GM18951 (cell line): ENCODE results near the gene KDM3A.

ENCODE experiments used
- POLR2A ChIP-seq: IDR thresholded peaks from 4 replicates; pipeline ENCODE4 v1.6.1; 2011; ENCODE audit warnings: mild to moderate bottlenecking; ENCODE audit not compliant: insufficient read length, insufficient read depth; ENCODE audit errors: extremely low read depth
- in situ Hi-C: fragments of 300-500 bp; cut with MboI; formaldehyde crosslinking; loops from one replicate; pipeline ENCODE4 v1.12.0; 2022; ENCODE audit warnings: low sequenced_read_pairs, mixed read lengths, inconsistent platforms; ENCODE audit not compliant: unreplicated experiment

Gene KDM3A

GRCh38 chr2:86442642-86443005 is 1.5 kb downstream of the KDM3A start:
- TF ChIP-seq POLR2A: no peak
- in situ Hi-C loops: no loop called here

DNA sequence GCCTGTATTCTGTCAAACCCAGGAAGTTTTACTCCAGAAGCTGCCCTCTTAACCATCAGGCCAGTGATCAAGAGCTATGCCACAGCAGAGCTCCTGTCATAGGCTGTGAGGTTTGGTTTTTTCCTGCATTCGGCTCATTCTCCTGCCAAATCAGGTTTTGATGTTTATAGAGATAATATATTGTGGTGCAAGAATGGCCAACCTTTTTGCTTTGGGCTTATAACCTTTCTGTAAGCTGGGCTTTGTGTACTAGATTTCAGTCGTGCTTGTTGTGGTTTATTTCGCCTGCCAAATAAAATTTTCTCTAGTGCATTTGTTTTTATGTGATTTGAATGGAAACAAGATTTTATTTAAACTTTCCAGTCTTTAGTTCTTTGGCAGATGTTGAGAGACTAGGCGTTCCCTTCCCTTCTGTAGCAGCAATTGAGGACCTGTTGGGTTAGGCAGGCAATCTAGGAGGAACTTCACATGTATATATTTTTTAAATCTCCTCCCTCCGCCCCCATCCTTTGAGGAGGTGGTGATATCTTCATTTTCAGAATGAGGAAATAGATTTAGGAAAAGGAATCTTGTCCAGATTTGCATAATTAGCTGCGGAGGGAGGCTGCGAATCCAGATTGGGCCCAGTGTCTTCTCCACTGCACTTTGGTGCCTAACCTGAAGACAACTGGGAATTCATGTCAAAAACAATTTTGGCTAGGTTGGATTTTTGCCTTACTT is 2.6 kb downstream of the KDM3A start:
- TF ChIP-seq POLR2A: no peak
- in situ Hi-C loops: no loop called here

DNA sequence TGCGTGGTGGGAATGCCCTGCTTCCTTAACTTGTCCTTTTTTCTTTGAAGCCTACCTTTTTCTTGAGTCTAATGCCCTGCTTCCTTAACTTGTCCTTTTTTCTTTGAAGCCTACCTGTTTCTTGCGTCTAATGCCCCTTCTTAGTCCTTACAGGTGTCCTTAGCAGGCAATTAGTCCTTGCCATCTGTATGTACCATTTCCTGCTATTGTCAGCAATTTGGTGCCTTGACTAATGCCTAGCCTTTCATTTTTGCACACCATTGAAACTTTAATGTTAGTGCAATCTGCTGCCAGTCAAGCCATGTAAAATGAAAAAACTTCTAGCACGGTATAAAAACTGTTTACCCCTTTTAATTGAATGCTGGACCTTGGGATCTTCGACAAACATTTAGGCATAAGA is 4.3 kb downstream of the KDM3A start:
- in situ Hi-C loops: no loop called here
- no peak for TF ChIP-seq POLR2A

DNA sequence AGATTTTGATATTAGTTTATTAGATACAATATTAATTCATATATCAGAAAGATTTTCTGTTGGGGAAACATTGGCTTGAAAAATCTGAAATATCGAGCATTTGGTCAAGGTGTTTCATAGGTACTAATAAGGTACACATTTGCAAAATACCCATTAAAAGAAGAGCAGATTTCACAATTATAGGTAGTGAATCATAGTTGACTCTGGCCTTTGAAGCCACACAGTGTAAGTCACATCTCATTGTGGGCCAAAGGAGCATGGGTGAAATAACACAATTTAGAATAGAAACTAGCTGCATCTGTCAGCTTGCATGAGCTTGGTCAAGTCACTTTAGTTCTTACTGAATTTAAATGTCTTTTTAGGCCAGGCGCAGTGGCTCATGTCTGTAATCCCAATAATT is 4.9 kb downstream of the KDM3A start:
- TF ChIP-seq POLR2A: no peak
- in situ Hi-C loops: no loop called here

DNA sequence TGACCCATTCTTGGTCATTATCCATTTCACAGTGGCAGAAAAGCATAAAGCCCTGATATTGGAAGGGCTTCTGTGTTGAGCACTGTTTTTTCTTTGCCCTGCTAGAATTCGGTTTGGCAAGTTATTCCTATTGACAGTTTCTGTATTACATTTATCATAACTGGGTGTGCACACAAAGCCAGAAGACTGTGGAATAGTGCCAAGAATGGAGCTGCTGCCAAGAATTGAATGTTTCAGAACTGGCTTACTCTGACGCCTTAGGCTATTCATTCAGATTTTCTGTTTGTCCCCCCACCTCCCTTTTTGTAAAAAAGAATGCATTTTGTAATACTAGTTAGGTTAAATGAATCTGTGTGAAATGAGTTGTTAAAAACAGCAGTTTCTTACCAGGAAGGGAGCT is 12.7 kb downstream of the KDM3A start:
- in situ Hi-C loops: no loop called here
- TF ChIP-seq POLR2A: no peak

DNA sequence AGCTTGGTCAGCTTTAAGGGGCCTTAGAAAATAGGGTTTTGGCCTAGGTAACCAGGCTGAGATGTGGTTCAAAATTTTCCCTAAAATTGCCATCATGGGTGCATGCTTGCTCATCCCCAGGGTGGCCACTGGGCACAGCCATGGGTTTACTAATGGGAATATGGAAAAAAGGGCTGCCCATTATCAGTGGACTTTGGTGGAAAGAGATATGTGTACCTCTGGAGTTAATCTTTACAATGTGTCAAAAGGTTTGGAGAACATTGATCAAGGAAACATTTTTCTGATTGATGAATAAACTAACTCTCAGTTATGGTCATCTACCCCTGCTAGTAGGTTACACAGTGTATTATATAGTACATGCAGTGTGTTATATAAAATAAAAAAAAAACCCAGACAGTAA is 13.1 kb downstream of the KDM3A start:
- in situ Hi-C loops: no loop called here
- TF ChIP-seq POLR2A: no peak

DNA sequence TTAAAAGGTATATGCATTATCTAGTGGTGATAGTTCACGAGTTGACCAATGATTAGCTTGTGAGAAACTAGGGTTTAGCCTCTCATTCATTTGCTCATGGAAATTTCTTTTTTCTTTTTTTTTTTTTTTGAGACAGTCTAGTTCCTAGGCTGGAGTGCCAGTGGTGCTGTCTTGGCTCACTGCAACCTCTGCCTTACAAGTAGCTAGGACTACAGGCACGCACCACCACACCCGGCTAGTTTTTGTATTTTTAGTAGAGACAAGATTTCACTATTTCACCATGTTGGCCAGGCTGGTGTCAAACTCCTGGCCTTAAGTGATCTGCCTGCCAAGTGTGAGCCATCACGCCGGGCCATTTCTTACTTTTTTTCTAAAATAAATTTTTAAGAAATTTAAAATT is 14.0 kb downstream of the KDM3A start:
- no peak for TF ChIP-seq POLR2A

DNA sequence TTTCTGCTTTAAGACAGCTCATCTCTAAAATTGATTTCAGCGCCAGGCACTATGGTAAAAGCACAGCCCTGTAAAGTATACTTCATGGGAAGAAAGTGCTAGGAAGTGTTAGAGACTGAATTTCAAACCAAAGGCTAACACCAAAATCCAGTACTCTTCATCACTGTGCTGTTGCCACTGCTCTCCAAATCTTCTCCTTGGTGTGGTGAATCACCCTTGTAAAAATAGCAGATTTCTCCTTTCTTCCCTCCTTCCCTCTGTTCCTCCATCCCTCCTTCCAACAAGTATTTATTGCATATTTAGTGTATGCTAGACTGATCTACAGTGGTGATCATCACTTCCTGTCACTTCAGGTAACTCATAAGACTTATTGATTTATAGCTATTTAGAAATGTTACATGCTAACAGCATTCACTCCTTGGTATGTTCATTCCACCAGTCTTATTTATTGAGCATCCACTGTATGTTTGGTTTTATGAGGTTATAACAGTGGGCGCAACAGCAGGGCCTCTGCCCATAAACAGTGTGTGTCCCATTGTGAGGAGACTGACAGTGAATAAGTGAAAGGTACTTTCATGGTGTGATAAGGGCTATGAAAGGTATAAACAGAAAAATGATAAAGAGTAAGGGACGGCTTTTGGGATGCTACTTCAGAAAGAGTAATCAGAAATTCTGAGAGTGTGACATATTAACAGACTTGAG is 20.0 kb downstream of the KDM3A start:
- no peak for TF ChIP-seq POLR2A
- in situ Hi-C loops: no loop called here

More for the DNA sequence above, 14.0 kb downstream of the KDM3A start:
- in situ Hi-C loops: no loop called here

DNA sequence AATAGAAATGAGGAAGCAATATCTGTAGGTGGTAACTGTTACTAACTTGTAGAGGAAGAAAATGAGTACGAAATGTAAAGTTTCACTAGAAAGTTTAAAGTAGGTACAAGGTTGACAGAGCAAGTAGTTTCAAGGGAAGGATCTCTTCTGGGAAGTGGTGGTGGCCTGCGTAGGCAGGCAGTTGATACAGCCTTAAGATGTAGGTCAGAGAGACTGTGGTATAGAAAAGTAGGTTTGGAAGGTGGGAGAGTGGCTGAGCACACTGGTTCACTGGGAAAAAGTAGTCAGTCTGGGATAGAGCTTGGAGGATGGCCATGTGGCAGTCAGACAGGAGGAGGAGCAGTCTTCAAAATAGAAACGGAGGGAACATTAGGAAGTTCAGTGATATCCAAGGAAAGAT is 23.5 kb downstream of the KDM3A start:
- in situ Hi-C loops: no loop called here

GRCh38 chr2:86466306-86466705 is 25.1 kb downstream of the KDM3A start:
- TF ChIP-seq POLR2A: no peak
- in situ Hi-C loops: no loop called here

More for the DNA sequence above, 23.5 kb downstream of the KDM3A start:
- no peak for TF ChIP-seq POLR2A

DNA sequence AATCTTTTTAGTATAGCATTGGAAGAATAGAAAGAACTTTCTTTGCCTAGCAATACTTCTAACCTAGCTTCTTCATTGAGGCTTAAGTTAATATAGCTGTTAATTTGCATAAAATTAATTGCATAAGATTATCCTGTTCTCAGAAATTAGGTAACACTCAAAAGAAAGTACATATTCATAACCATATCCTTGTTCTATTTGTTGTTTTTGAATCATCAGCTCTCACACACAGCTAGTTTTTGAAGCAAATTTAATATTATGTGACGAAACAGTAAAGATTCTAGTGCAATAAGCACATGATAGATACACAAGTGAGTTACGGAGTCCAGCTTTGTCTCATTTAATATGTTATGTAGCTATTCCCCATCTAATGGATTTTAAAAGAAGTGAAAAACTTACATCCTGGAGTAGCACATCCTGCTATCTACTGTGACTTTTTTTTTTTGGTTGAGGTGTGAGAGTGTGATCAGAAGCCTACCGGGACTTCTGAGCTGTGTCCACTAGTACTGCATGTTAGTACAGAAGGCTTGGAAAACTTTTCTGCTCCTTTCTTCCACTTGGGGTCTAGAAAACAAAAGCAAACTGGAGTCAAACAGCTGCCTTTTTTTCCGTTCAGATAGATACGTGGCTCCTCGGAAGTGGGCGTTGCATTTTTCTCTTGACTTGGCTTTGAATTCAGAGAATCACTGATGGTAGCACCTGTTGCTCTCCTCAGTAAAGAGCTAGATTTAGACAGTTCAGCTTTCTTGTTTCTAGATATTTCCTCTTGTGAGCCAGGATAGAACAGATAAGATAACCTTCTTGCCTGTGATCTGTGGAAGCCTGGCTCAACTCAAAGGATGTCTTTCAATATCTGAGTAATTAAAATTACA is 27.2 kb downstream of the KDM3A start:
- TF ChIP-seq POLR2A: no peak
- in situ Hi-C loops: no loop called here

- in situ Hi-C loops: no loop called here
- no peak for TF ChIP-seq POLR2A
These were observed 29.7 kb downstream of the KDM3A start for GRCh38 chr2:86470890-86471289.

- in situ Hi-C loops: no loop called here
- no peak for TF ChIP-seq POLR2A
These were observed 30.5 kb downstream of the KDM3A start for GRCh38 chr2:86471637-86472036.
